NB4 (cell line): ENCODE results near the gene WNT3.
A peak's percentile ranks its signal among the peaks of the same experiment; 100 is the strongest.

Experiments
- DNase-seq: peaks from one replicate; pipeline ENCODE4 v3.0.0; 2010; ENCODE audit warnings: low read depth
- H3K4me3 ChIP-seq: one replicate; pipeline ENCODE4 v1.5.1; 2011; ENCODE audit warnings: mild to moderate bottlenecking, low read depth, low read length, moderate library complexity
- CTCF ChIP-seq: IDR thresholded peaks from one replicate; pipeline ENCODE4 v1.5.1; 2012; ENCODE audit warnings: low read depth, low read length
- MYC ChIP-seq: IDR thresholded peaks from 2 replicates; pipeline ENCODE4 v1.6.1; 2011; ENCODE audit warnings: low read depth, low read length
- POLR2A ChIP-seq: IDR thresholded peaks from 2 replicates; pipeline ENCODE4 v1.6.1; 2011; ENCODE audit warnings: mild to moderate bottlenecking; ENCODE audit not compliant: insufficient read length; ENCODE audit errors: extremely low read depth
- TF ChIP-seq, protein P1 (sequence below): IDR thresholded peaks from 2 replicates; pipeline ENCODE4 v1.6.1; 2011; ENCODE audit warnings: low read depth, low read length

WNT3 gene

DNA sequence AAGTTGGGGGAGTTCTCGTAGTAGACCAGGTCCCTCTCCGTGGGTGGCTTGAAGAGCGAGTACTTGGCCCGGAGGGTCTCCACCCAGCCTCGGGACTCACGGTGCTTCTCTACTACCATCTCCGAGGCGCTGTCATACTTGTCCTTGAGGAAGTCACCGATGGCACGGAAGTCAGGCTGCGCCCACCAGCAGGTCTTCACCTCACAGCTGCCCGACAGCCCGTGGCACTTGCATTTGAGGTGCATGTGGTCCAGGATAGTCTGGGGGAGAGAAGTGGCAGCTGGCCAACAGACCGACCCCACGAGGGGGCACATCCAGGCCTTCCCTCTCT lies 50.0 kb downstream of the WNT3 start:
- H3K4me3 ChIP-seq, result no peak overlapping the region
- no peak for DNase-seq
- TF ChIP-seq POLR2A (no peak), CTCF (no peak), MYC (no peak)
- TF ChIP-seq, protein P1, sequence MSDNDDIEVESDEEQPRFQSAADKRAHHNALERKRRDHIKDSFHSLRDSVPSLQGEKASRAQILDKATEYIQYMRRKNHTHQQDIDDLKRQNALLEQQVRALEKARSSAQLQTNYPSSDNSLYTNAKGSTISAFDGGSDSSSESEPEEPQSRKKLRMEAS, result no peak

DNA sequence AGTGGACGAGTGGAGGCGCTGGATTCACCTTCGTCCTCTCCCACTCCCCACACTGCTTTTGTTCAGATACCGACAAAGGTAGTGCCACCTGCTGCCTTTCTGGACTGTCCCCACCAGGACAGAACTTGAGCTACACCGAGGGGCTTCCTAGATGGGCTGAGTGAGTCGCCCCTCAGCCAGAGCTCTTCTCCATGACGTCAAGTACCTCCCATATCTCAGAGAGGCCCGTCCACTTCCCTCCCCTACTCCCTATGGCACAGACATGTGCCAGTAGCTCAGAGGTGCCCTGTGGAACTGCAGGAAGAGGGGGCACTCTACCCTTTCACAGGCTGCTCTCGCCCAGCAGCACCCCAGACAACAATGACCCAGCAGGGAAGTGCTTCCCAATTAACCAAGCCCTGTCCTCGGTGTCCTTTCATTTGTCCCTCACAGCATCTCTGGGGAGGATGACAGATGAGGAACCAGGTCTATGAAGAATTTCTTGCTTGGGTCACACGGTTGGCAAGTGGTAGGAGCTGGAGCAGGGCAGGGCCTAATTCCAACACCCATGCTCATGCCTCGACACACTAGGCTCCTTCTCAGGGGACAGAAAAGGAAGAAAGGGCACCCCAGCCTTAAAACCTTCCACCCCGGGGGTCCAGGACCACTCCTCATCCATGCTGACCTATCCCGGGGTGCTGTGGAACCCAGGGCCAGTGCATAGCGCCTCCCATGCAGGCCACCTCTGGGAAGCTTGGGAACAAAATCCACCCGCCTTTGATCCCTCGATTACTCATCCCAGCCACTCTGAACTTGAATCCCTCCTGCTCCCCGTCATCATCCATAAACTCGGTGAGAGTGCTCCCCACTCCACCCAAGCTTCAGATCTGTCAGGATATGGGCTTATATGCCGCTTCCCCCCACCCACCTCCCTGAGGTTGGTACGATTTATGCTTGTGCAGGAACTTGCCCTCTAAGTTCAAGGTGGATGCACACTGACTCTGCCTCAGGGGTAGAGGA lies 51.7 kb downstream of the WNT3 start:
- no peak for DNase-seq
- no peak overlapping the region for H3K4me3 ChIP-seq
- TF ChIP-seq CTCF (no peak), MYC (no peak), POLR2A (no peak)
- TF ChIP-seq, protein P1, result no peak

DNA sequence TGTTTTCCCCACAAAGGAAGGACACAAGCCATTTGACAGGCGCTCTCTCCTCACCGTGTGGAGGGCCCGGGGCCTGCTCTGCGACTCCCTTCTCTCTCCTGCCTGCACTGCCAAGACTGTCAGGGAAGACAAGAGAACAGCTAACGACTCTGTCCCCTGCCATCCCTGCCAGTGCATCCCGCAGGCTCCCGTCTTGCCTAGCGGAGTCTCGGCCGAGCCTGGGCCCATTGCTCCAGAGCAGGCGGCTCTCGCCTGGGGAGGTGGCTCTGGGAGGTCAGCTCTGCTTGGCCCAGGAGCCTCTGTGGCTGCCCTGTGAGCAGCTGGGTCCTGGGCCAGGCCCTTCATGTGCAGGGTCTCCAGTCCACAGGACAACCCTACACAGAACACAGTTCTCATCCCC lies 53.0 kb downstream of the WNT3 start:
- DNase-seq, result no peak
- no peak overlapping the region for H3K4me3 ChIP-seq
- TF ChIP-seq, protein P1, result no peak
- no peak for TF ChIP-seq CTCF
- TF ChIP-seq MYC, result no peak
- TF ChIP-seq POLR2A, result no peak

DNA sequence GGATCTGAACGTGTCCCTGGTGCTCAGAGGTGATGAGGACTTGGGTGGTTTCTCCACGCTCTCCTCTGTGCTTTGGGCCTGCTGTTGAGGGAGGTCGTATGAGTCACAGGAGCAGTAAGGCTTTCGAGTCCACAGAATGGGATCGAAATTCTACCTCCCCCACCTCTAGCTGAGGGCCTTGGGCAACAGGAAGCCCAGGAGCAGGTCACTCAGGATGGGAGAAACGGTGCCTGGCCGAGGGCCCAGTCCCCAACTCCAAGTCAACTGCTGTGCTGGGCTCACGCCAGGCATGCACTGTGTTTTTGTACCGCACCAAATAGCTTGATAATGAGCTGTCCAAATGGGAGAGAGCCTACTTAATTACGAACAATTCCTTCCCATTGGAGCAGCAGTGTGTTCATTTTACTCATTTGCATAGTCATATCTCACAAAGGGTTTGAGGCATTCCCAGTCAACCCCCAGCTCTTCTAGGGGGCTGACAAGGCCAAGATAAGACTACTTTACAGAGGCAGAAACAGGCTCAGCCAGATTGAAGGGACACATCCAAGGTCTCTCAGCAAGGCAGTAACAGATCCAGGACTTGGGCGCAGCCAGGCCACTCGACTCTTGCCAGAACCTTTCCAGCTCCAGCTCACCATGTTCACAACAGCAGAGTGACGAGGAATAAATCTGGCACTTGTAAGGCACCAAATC lies 53.6 kb downstream of the WNT3 start:
- no peak overlapping the region for H3K4me3 ChIP-seq
- no peak for TF ChIP-seq MYC
- TF ChIP-seq POLR2A, result no peak
- TF ChIP-seq, protein P1, result no peak
- TF ChIP-seq CTCF, result no peak
- DNase-seq, result peak; percentile 71

- H3K4me3 ChIP-seq, result no peak overlapping the region
- TF ChIP-seq POLR2A, result no peak
- no peak for TF ChIP-seq CTCF
- no peak for TF ChIP-seq MYC
- TF ChIP-seq, protein P1, result no peak
- no peak for DNase-seq
Observed at GRCh38 chr17:46764000-46764708, 54.3 kb downstream of the WNT3 start.
